ENCODE measurements around the gene MED13L.

- TF ChIP-seq POLR2AphosphoS5 (IDR thresholded peaks at IDR 0.05; ENCODE audit: low read depth, low read length) (no peak), REST (IDR thresholded peaks at IDR 0.05; ENCODE audit: insufficient read depth in 1 of 2, low read depth in 2 of 2, low read length in 2 of 2) (no peak), FOXP2 (optimal IDR thresholded peaks at IDR 0.05; ENCODE audit: borderline replicate concordance, extremely low read depth, extremely low read length, insufficient read depth) (no peak), SIN3A (IDR thresholded peaks at IDR 0.05; ENCODE audit: borderline replicate concordance, insufficient read depth, low read length) (no peak), TAF1 (IDR thresholded peaks at IDR 0.05; ENCODE audit: borderline replicate concordance, insufficient read depth, low read length) (no peak)
Measured at GRCh38 chr12:116177017-116177416, 100.5 kb downstream of the MED13L start.

Data from PFSK-1 (cell line).